GM18868 (cell line): ENCODE measurements around the gene EFNB3.

ENCODE experiments used
- ATAC-seq: cut with Tn5 transposase; IDR thresholded peaks from one replicate; pipeline ENCODE4 v1.9.1; 2021; ENCODE audit warnings: mild to moderate bottlenecking, moderate library complexity; ENCODE audit not compliant: unreplicated experiment

Gene EFNB3

GRCh38 chr17:7716901-7717755, 12.1 kb downstream of the EFNB3 start, which contains the start of gene DNAH2:
DNAH2 (plus strand) TSS chr17:7717744; CDS start chr17:7719735, 1,991 bp downstream.
- ATAC-seq: no peak

GRCh38 chr17:7717756-7718350, 12.9 kb downstream of the EFNB3 start:
- ATAC-seq: no peak

GRCh38 chr17:7719661-7720060, 14.7 kb downstream of the EFNB3 start:
- ATAC-seq: no peak

GRCh38 chr17:7720125-7720524, 15.1 kb downstream of the EFNB3 start:
- ATAC-seq: no peak

- ATAC-seq: no peak
Observed at GRCh38 chr17:7721612-7722011, 16.6 kb downstream of the EFNB3 start.

GRCh38 chr17:7727886-7728285, 22.9 kb downstream of the EFNB3 start:
- ATAC-seq: no peak

- no peak for ATAC-seq
Observed at GRCh38 chr17:7729816-7730215, 24.8 kb downstream of the EFNB3 start.

- no peak for ATAC-seq
Observed at GRCh38 chr17:7732981-7733539, 28.1 kb downstream of the EFNB3 start.

GRCh38 chr17:7737601-7738000, 32.6 kb downstream of the EFNB3 start:
- no peak for ATAC-seq

GRCh38 chr17:7739746-7740145, 34.7 kb downstream of the EFNB3 start:
- ATAC-seq: no peak

- ATAC-seq: no peak
Observed at GRCh38 chr17:7740481-7741001, 35.5 kb downstream of the EFNB3 start.

GRCh38 chr17:7742729-7743128, 37.7 kb downstream of the EFNB3 start:
- no peak for ATAC-seq

- ATAC-seq: no peak
Observed at GRCh38 chr17:7744416-7744815, 39.4 kb downstream of the EFNB3 start.

GRCh38 chr17:7745748-7746470, 40.9 kb downstream of the EFNB3 start:
- no peak for ATAC-seq

- ATAC-seq: no peak
Observed at GRCh38 chr17:7747635-7748071, 42.7 kb downstream of the EFNB3 start.

- ATAC-seq: no peak
Observed at GRCh38 chr17:7748076-7748775, 43.2 kb downstream of the EFNB3 start.

GRCh38 chr17:7750321-7750821, 45.4 kb downstream of the EFNB3 start:
- no peak for ATAC-seq

GRCh38 chr17:7754656-7755055, 49.7 kb downstream of the EFNB3 start:
- ATAC-seq: no peak

- no peak for ATAC-seq
Observed at GRCh38 chr17:7755095-7755890, 50.3 kb downstream of the EFNB3 start.
